H9 (cell line): ENCODE data around the gene ARID1B. TPM values are rescaled to one million over a fixed set of nuclear protein-coding genes. Genes with fewer than 3 reads are reported as not detected.

Source experiments
- DNase-seq: peaks from one replicate; pipeline ENCODE4 v3.0.0-alpha.2; 2017
- H2AFZ ChIP-seq: one replicate; pipeline ENCODE4 v1.6.1; 2013; ENCODE audit warnings: mild to moderate bottlenecking, low read length, control low read depth, moderate library complexity
- H2AK5ac ChIP-seq: 2 replicates; pipeline ENCODE4 v1.6.1; 2013; ENCODE audit warnings: low read length, control low read depth, mixed read lengths; ENCODE audit not compliant: insufficient read length
- H2BK120ac ChIP-seq: one replicate; pipeline ENCODE4 v1.6.1; 2013; ENCODE audit warnings: low read depth, mild to moderate bottlenecking, low read length, control low read depth, inconsistent platforms; ENCODE audit not compliant: poor library complexity, severe bottlenecking
- H2BK12ac ChIP-seq: 2 replicates; pipeline ENCODE4 v1.6.1; 2013; ENCODE audit warnings: low read length, control low read depth, mixed read lengths, low read depth; ENCODE audit not compliant: insufficient read length
- H2BK15ac ChIP-seq: 2 replicates; pipeline ENCODE4 v1.6.1; 2013; ENCODE audit warnings: low read depth, low read length, control low read depth
- H2BK20ac ChIP-seq: one replicate; pipeline ENCODE4 v1.6.1; 2013; ENCODE audit warnings: low read depth, mild to moderate bottlenecking, low read length, control low read depth, inconsistent platforms; ENCODE audit not compliant: poor library complexity, severe bottlenecking
- H2BK5ac ChIP-seq: 2 replicates; pipeline ENCODE4 v1.6.1; 2013; ENCODE audit warnings: low read length, control low read depth, mixed read lengths; ENCODE audit not compliant: insufficient read length
- H3K14ac ChIP-seq: 2 replicates; pipeline ENCODE4 v1.6.1; 2013; ENCODE audit warnings: low read length, control low read depth; ENCODE audit not compliant: insufficient read depth
- H3K18ac ChIP-seq: 2 replicates; pipeline ENCODE4 v1.6.1; 2013; ENCODE audit warnings: low read depth, mild to moderate bottlenecking, mixed read lengths, low read length, control low read depth; ENCODE audit not compliant: insufficient read length
- H3K23ac ChIP-seq: 2 replicates; pipeline ENCODE4 v1.6.1; 2013; ENCODE audit warnings: low read length, control low read depth, mixed read lengths, low read depth; ENCODE audit not compliant: insufficient read length
- H3K23me2 ChIP-seq: 2 replicates; pipeline ENCODE4 v1.6.1; 2013; ENCODE audit warnings: low read depth, mild to moderate bottlenecking, mixed read lengths, low read length, control low read depth; ENCODE audit not compliant: insufficient read length, poor library complexity, severe bottlenecking
- H3K27ac ChIP-seq: 2 replicates; pipeline ENCODE4 v1.5.1; 2013; ENCODE audit warnings: low read length, control low read depth, mixed read lengths, low read depth; ENCODE audit not compliant: insufficient read length
- H3K27me3 ChIP-seq: 2 replicates; pipeline ENCODE4 v1.6.1; 2013; ENCODE audit warnings: low read length, control low read depth, inconsistent platforms; ENCODE audit not compliant: insufficient read depth
- H3K4ac ChIP-seq: 2 replicates; pipeline ENCODE4 v1.6.1; 2013; ENCODE audit warnings: low read depth, mild to moderate bottlenecking, control low read depth, inconsistent platforms, low read length, moderate library complexity
- H3K4me1 ChIP-seq: 2 replicates; pipeline ENCODE4 v1.6.1; 2013; ENCODE audit warnings: low read length, control low read depth, inconsistent platforms; ENCODE audit not compliant: insufficient read depth
- H3K4me2 ChIP-seq: 2 replicates; pipeline ENCODE4 v1.6.1; 2013; ENCODE audit warnings: low read length, control low read depth, mixed read lengths; ENCODE audit not compliant: insufficient read length, insufficient read depth
- H3K56ac ChIP-seq: 2 replicates; pipeline ENCODE4 v1.6.1; 2013; ENCODE audit warnings: low read depth, mild to moderate bottlenecking, mixed read lengths, low read length, control low read depth; ENCODE audit not compliant: insufficient read length
- H3K79me1 ChIP-seq: 2 replicates; pipeline ENCODE4 v1.6.1; 2013; ENCODE audit warnings: low read depth, mild to moderate bottlenecking, moderate library complexity, low read length, control low read depth, inconsistent platforms; ENCODE audit not compliant: insufficient read depth, poor library complexity, severe bottlenecking
- H3K79me2 ChIP-seq: 2 replicates; pipeline ENCODE4 v1.6.1; 2013; ENCODE audit warnings: low read length, control low read depth, inconsistent platforms; ENCODE audit not compliant: insufficient read depth
- H3K9ac ChIP-seq: 2 replicates; pipeline ENCODE4 v1.6.1; 2013; ENCODE audit warnings: low read length, control low read depth, mixed read lengths; ENCODE audit not compliant: insufficient read length; ENCODE audit errors: extremely low read depth
- H3K9me3 ChIP-seq: one replicate; pipeline ENCODE4 v1.6.1; 2013; ENCODE audit warnings: low read depth, low read length, inconsistent platforms; ENCODE audit not compliant: control insufficient read depth
- H3T11ph ChIP-seq: one replicate; pipeline ENCODE4 v1.6.1; 2013; ENCODE audit warnings: mild to moderate bottlenecking, low read length, control low read depth, inconsistent platforms
- H4K20me1 ChIP-seq: one replicate; pipeline ENCODE4 v1.6.1; 2013; ENCODE audit not compliant: control insufficient read depth, insufficient read length, insufficient read depth
- H4K5ac ChIP-seq: 2 replicates; pipeline ENCODE4 v1.6.1; 2013; ENCODE audit warnings: low read depth, mild to moderate bottlenecking, mixed read lengths, low read length, control low read depth; ENCODE audit not compliant: insufficient read length
- H4K8ac ChIP-seq: replicated peaks from 2 replicates; pipeline ENCODE4 v1.6.1; 2013; ENCODE audit warnings: low read length, control low read depth, mixed read lengths, low read depth; ENCODE audit not compliant: insufficient read length
- H4K91ac ChIP-seq: 2 replicates; pipeline ENCODE4 v1.6.1; 2013; ENCODE audit warnings: low read depth, mild to moderate bottlenecking, moderate library complexity, mixed read lengths, low read length, control low read depth; ENCODE audit not compliant: insufficient read length
- H3K27ac Mint-ChIP-seq, 3 experiments: 2 replicates in 2 of 3; 3 replicates in 1 of 3; pipeline ENCODE4 v1.8.0; 2020 to 2021; ENCODE audit warnings: mixed read lengths in 3 of 3, mild to moderate bottlenecking in 1 of 3, moderate library complexity in 1 of 3
- H3K27me3 Mint-ChIP-seq: 2 replicates; pipeline ENCODE4 v1.8.0; 2021; ENCODE audit warnings: low read depth, mild to moderate bottlenecking, moderate library complexity, mixed read lengths
- H3K36me3 Mint-ChIP-seq, 3 experiments: 2 replicates in 2 of 3; 3 replicates in 1 of 3; pipeline ENCODE4 v1.8.0; 2020 to 2021; ENCODE audit warnings: low read depth in 3 of 3, mixed read lengths in 3 of 3; ENCODE audit not compliant: insufficient read depth in 1 of 3
- H3K4me1 Mint-ChIP-seq, 2 experiments: 2 replicates each; pipeline ENCODE4 v1.8.0; 2020; ENCODE audit warnings: mixed read lengths in 2 of 2
- H3K4me3 Mint-ChIP-seq, 2 experiments: 2 replicates in 1 of 2; 3 replicates in 1 of 2; pipeline ENCODE4 v1.8.0; 2020 to 2021; ENCODE audit warnings: mild to moderate bottlenecking in 2 of 2, mixed read lengths in 2 of 2, moderate library complexity in 1 of 2
- H3K9me3 Mint-ChIP-seq, 2 experiments: 2 replicates in 1 of 2; 3 replicates in 1 of 2; pipeline ENCODE4 v1.8.0; 2020; ENCODE audit warnings: mild to moderate bottlenecking in 2 of 2, mixed read lengths in 2 of 2, moderate library complexity in 1 of 2
- CTCF ChIP-seq: fragments of 200-600 bp; sonication (generic); conservative IDR thresholded peaks from 3 replicates; pipeline ENCODE4 v1.8.0; 2021; ENCODE audit warnings: antibody characterized with exemption, mild to moderate bottlenecking
- WGBS: extraction: QIAGEN DNeasy Blood & Tissue Kit; methylation state at CpG from one replicate; pipeline ENCODE4 v1.1.7; 2013; ENCODE audit warnings: missing lambda C conversion rate, low lambda C conversion rate, mixed read lengths; ENCODE audit not compliant: insufficient read length; ENCODE audit errors: extremely low coverage; 5-methylcytosine and 5-hydroxymethylcytosine counted together
- total RNA-seq: library from RNA; stranded (reverse); gene quantifications from 2 replicates; pipeline ENCODE4 v1.2.1, GENCODE V29; 2021

ARID1B gene
- total RNA-seq, 1 experiment from 2014 or later, result 88.2 TPM

DNA sequence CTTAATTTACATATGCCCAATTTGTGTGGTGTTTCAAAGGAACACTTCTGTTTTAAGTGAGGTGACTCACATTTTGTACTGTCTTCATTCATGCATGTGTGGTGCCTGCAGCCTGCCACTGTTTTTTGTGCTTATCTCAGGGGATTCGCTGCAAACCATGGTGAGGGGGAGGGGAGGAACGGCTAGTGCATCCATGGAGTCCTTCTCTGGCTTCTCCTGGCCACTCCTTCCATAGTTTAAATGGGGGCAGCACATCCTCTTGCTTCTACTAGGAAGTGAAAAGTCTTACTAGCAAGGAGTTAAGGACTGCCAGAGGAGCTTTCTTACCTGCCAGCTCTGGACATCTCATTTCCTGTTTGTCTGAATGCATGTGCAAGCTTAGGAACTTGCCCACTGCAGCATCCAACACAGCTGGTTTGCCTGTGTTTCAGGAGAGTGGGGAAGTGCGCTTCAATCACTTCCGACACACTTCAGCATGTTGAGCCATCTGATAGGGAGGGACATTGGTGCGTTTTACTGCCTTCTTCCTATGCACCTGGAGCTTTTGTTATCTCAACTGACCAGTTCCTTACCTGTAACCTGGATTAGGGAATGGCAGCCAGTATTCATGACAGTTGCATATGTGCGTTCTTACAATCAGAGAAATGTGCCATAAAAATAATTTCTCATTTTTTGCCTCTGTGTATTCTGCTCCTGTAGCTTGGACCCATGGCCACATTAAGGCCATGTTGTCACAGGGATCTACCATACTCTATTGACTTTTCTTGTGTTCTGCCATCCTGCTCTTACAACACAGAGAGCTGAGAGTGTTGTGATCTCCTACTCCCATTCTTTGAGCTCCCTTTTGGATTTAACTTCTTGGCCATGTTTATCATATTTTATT lies 211.3 kb downstream of the ARID1B start:
- H2BK5ac ChIP-seq, result no peak overlapping the region
- Mint-ChIP-seq H3K9me3 (no peaks in the 10 kb centered on the region), H3K27me3 (no peaks in the 10 kb centered on the region), H3K36me3 (no peaks in the 10 kb centered on the region), H3K27ac (peak overlapping the region; percentile 83 to 95 (median 85); a peak in 6 of 7 replicates), H3K4me1 (peaks cover 55 to 57% of the 10 kb centered on the region in 2 experiments), H3K4me3 (peak overlapping the region in 1 of 2 experiments; percentile 37; a peak in 2 of 5 replicates)
- H3K27ac ChIP-seq, result no peak overlapping the region
- DNase-seq, result no peak
- H3K23ac ChIP-seq, result no peak overlapping the region
- no peak overlapping the region for H3K9ac ChIP-seq
- no peak overlapping the region for H3K4ac ChIP-seq
- H3K9me3 ChIP-seq, result no peaks in the 10 kb centered on the region
- peak overlapping the region; percentile 19 for H3K4me2 ChIP-seq
- no peaks in the 10 kb centered on the region for H4K20me1 ChIP-seq
- H3K79me1 ChIP-seq, result no peaks in the 10 kb centered on the region
- no peak for TF ChIP-seq CTCF
- H2BK15ac ChIP-seq, result no peak overlapping the region
- no peak overlapping the region for H3T11ph ChIP-seq
- H2BK12ac ChIP-seq, result no peak overlapping the region
- no peak overlapping the region for H2AK5ac ChIP-seq
- no peaks in the 10 kb centered on the region; the same call in 1 of the 2 replicates for H3K79me2 ChIP-seq
- no peak overlapping the region for H4K5ac ChIP-seq
- H4K91ac ChIP-seq, result no peak overlapping the region
- H2BK120ac ChIP-seq, result no peak overlapping the region
- H3K27me3 ChIP-seq, result no peaks in the 10 kb centered on the region
- no peak overlapping the region for H3K56ac ChIP-seq
- no CpG with 5 or more reads among the region's 6 CpGs for WGBS
- H3K23me2 ChIP-seq, result no peaks in the 10 kb centered on the region
- no peak overlapping the region for H3K14ac ChIP-seq
- no peak overlapping the region for H4K8ac ChIP-seq
- H3K4me1 ChIP-seq, result peaks cover 10% of the 10 kb centered on the region
- H2BK20ac ChIP-seq, result no peak overlapping the region
- no peak overlapping the region for H2AFZ ChIP-seq
- H3K18ac ChIP-seq, result no peak overlapping the region
